HG02623 (cell line): ENCODE data around the gene PCDHB8.
"Not testable (repeated sequence)": the region's sequence is repeated elsewhere in the genome, so short reads cannot be mapped to it uniquely, and the experiment has no call there.

Experiments used
- ATAC-seq: cut with Tn5 transposase; IDR thresholded peaks from one replicate; pipeline ENCODE4 v1.9.1; 2021; ENCODE audit warnings: moderate library complexity; ENCODE audit not compliant: unreplicated experiment

The PCDHB8 gene

GRCh38 chr5:141184117-141184855, 6.7 kb downstream of the PCDHB8 start:
- ATAC-seq = not testable (repeated sequence)

- no peak for ATAC-seq
Observed at GRCh38 chr5:141186897-141187512, 9.4 kb downstream of the PCDHB8 start, which contains the start of gene PCDHB9. Gene PCDHB9, plus strand, starts transcription at chr5:141187161. Its CDS starts 158 bp downstream, at chr5:141187319.

- ATAC-seq = not testable (repeated sequence)
Observed at GRCh38 chr5:141188682-141189081, 11.1 kb downstream of the PCDHB8 start.

GRCh38 chr5:141189131-141189530, 11.5 kb downstream of the PCDHB8 start:
- ATAC-seq = not testable (repeated sequence)

- ATAC-seq = no peak
Observed at GRCh38 chr5:141192110-141192725, 14.6 kb downstream of the PCDHB8 start, which contains the start of gene PCDHB10. Gene PCDHB10, plus strand, starts transcription at chr5:141192353. Its CDS starts 200 bp downstream, at chr5:141192553.

- ATAC-seq = not testable (repeated sequence)
Observed at GRCh38 chr5:141194332-141194731, 16.7 kb downstream of the PCDHB8 start.

GRCh38 chr5:141196363-141196762, 18.8 kb downstream of the PCDHB8 start:
- ATAC-seq = no peak

GRCh38 chr5:141199359-141200235, 22.0 kb downstream of the PCDHB8 start, which contains the start of gene PCDHB11:
Gene PCDHB11, plus strand, starts transcription at chr5:141199627. Its CDS starts 148 bp downstream, at chr5:141199775.
- ATAC-seq = no peak

- not testable (repeated sequence) for ATAC-seq
Observed at GRCh38 chr5:141201126-141201525, 23.5 kb downstream of the PCDHB8 start.

GRCh38 chr5:141201646-141202045, 24.1 kb downstream of the PCDHB8 start:
- not testable (repeated sequence) for ATAC-seq

- ATAC-seq = no peak
Observed at GRCh38 chr5:141208478-141208877, 30.9 kb downstream of the PCDHB8 start, which contains the start of gene PCDHB12. Gene PCDHB12, plus strand, starts transcription at chr5:141208719. Its CDS starts 189 bp downstream, at chr5:141208908.

GRCh38 chr5:141210281-141210680, 32.7 kb downstream of the PCDHB8 start:
- ATAC-seq = not testable (repeated sequence)

- not testable (repeated sequence) for ATAC-seq
Observed at GRCh38 chr5:141210849-141211248, 33.3 kb downstream of the PCDHB8 start.

GRCh38 chr5:141213656-141214339, 36.2 kb downstream of the PCDHB8 start, which contains the start of gene PCDHB13:
Gene PCDHB13, plus strand, starts transcription at chr5:141213919. Its CDS starts 205 bp downstream, at chr5:141214124.
- ATAC-seq = not testable (repeated sequence)

- ATAC-seq = not testable (repeated sequence)
Observed at GRCh38 chr5:141214583-141214982, 37.0 kb downstream of the PCDHB8 start.

GRCh38 chr5:141215504-141215903, 37.9 kb downstream of the PCDHB8 start:
- ATAC-seq = not testable (repeated sequence)

GRCh38 chr5:141216035-141216434, 38.4 kb downstream of the PCDHB8 start:
- not testable (repeated sequence) for ATAC-seq

GRCh38 chr5:141223112-141223783, 45.7 kb downstream of the PCDHB8 start, which contains the start of gene PCDHB14:
Gene PCDHB14, plus strand, starts transcription at chr5:141223343. Its CDS starts 163 bp downstream, at chr5:141223506.
- no peak for ATAC-seq

GRCh38 chr5:141224844-141225243, 47.3 kb downstream of the PCDHB8 start:
- not testable (repeated sequence) for ATAC-seq
